Stomach (tissue), 4 donors: ENCODE results near the gene PTPRT.

Experiments
- EP300 ChIP-seq: sonication (generic); formaldehyde crosslinking; IDR thresholded peaks from one replicate; pipeline ENCODE4 v1.6.1; 2017; ENCODE audit warnings: antibody characterized with exemption
- POLR2A ChIP-seq, 4 donors: fragments of 450-650 bp; IDR thresholded peaks; one replicate each; pipeline ENCODE4 v1.6.1; 2016; ENCODE audit warnings: antibody characterized with exemption in 4 of 4, control low read depth in 2 of 4, mild to moderate bottlenecking in 1 of 4, moderate library complexity in 1 of 4
- POLR2AphosphoS5 ChIP-seq, 3 donors: sonication (generic); formaldehyde crosslinking; IDR thresholded peaks; one replicate each; pipeline ENCODE4 v1.6.1; 2016; ENCODE audit warnings: antibody characterized with exemption in 3 of 3
- TF ChIP-seq, protein P1 (sequence below), 7 experiments: fragments of 450-650 bp in 4 of 7; fragments of 200-600 bp in 3 of 7; sonication (generic) in 3 of 7; IDR thresholded peaks; one replicate each; pipeline ENCODE4 v1.5.1; 2016 to 2019; ENCODE audit warnings: antibody characterized with exemption in 7 of 7, control low read depth in 2 of 7, mild to moderate bottlenecking in 1 of 7

- TF ChIP-seq, protein P1, sequence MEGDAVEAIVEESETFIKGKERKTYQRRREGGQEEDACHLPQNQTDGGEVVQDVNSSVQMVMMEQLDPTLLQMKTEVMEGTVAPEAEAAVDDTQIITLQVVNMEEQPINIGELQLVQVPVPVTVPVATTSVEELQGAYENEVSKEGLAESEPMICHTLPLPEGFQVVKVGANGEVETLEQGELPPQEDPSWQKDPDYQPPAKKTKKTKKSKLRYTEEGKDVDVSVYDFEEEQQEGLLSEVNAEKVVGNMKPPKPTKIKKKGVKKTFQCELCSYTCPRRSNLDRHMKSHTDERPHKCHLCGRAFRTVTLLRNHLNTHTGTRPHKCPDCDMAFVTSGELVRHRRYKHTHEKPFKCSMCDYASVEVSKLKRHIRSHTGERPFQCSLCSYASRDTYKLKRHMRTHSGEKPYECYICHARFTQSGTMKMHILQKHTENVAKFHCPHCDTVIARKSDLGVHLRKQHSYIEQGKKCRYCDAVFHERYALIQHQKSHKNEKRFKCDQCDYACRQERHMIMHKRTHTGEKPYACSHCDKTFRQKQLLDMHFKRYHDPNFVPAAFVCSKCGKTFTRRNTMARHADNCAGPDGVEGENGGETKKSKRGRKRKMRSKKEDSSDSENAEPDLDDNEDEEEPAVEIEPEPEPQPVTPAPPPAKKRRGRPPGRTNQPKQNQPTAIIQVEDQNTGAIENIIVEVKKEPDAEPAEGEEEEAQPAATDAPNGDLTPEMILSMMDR (IDR thresholded peaks at IDR 0.05) = no peak
- TF ChIP-seq POLR2A (IDR thresholded peaks at IDR 0.05) (no peak), POLR2AphosphoS5 (IDR thresholded peaks at IDR 0.05) (no peak), EP300 (no peak)
These were observed 613.5 kb downstream of the PTPRT start for GRCh38 chr20:42576167-42576566.
